ENCODE results near the gene ZNF319.

Gene ZNF319

DNA sequence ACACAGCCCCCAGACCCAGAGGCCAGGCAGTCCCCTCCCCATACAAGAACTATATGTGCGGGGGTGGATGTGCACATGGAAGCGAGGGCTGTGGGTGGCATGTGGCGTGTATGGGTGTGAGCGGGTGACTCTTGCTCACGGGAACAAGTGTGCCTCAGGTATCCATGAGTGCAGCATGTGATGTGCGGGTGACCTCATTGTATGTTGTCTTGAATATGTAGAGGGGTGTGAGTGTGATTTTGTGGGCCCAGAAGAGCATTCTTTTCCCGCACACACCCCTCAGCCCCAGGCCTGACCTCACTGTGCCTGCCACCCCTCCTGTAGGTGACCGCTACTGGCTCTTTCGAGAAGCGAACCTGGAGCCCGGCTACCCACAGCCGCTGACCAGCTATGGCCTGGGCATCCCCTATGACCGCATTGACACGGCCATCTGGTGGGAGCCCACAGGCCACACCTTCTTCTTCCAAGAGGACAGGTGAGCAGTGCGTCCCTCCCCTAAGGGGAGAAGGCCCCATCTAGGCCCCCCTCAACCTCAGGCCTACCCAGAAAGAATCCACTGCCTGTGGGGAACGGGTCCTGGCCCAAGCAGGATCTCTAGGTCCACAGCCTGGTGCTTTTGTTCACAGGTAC, 42.5 kb upstream of the ZNF319 start:
- no peaks in the 10 kb centered on the region for H3K27me3 ChIP-seq (ENCODE audit: insufficient read depth, low read length)
- 95% methylated on average over 16 of the region's 16 CpGs for WGBS
- peaks cover 65% of the 10 kb centered on the region for H3K36me3 ChIP-seq (ENCODE audit: insufficient read depth, low read length)
- H3K4me3 ChIP-seq (ENCODE audit: low read length): no peak overlapping the region
- H3K4me1 ChIP-seq (ENCODE audit: insufficient read depth, low read length): peaks cover 12% of the 10 kb centered on the region; the same call in 1 of the 2 replicates
- H3K9ac ChIP-seq (ENCODE audit: low read depth, low read length): no peak overlapping the region
- H3K9me3 ChIP-seq (ENCODE audit: insufficient read depth, low read depth, low read length): no peaks in the 10 kb centered on the region
- no peak overlapping the region for H3K27ac ChIP-seq (ENCODE audit: low read depth, low read length)

DNA sequence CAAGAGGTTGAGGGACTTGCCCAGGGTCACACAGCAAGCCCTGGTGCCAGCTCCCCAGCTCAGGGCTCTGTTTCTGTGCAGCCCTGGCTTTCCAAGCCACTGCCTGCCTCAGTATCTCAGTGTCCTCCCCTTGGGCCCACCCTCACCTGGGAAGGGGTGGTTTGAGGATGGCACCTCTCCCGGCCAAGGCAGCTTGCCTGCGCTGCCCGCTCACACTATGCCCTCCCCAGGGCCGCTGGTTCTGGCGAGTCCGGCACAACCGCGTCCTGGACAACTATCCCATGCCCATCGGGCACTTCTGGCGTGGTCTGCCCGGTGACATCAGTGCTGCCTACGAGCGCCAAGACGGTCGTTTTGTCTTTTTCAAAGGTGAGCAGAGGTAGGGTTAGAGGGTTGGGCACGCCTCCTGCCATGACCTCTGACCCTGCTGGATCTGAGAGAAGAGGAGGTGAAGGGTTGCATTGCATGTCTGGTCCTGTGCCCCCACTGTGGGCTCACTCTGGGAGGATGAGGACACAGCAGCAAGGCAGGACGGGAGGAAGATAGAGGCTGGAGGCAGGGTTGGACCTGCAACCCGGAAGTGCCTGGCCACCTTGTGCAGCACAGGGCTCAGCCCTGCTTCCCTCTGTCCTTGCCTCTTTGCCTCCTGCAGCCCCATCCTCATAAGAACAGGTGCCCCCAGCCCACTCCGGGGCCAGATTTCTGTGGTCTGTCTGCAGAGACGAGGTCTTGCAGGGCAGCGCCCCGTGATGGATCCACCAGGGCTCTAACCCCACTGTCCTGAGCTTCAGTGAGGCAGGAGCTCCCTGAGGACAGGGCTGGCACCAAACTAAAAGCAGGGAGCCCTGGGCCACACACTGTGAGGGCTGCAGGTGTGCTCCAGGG, 41.8 kb upstream of the ZNF319 start:
- no peaks in the 10 kb centered on the region for H3K27me3 ChIP-seq (ENCODE audit: insufficient read depth, low read length)
- peaks cover 73% of the 10 kb centered on the region for H3K36me3 ChIP-seq (ENCODE audit: insufficient read depth, low read length)
- H3K4me1 ChIP-seq (ENCODE audit: insufficient read depth, low read length): peaks cover 6% of the 10 kb centered on the region; the same call in 1 of the 2 replicates
- 95% methylated on average over 22 of the region's 22 CpGs for WGBS
- H3K9me3 ChIP-seq (ENCODE audit: insufficient read depth, low read depth, low read length): no peaks in the 10 kb centered on the region
- H3K4me3 ChIP-seq (ENCODE audit: low read length): no peak overlapping the region
- no peak overlapping the region for H3K9ac ChIP-seq (ENCODE audit: low read depth, low read length)
- no peak overlapping the region for H3K27ac ChIP-seq (ENCODE audit: low read depth, low read length)

- H3K4me1 ChIP-seq (ENCODE audit: insufficient read depth, low read length): no peaks in the 10 kb centered on the region
- no peaks in the 10 kb centered on the region for H3K9me3 ChIP-seq (ENCODE audit: insufficient read depth, low read depth, low read length)
- WGBS: 97% methylated on average over 18 of the region's 18 CpGs
- H3K27ac ChIP-seq (ENCODE audit: low read depth, low read length): no peak overlapping the region
- H3K27me3 ChIP-seq (ENCODE audit: insufficient read depth, low read length): no peaks in the 10 kb centered on the region
- peaks cover 76% of the 10 kb centered on the region for H3K36me3 ChIP-seq (ENCODE audit: insufficient read depth, low read length)
- no peak overlapping the region for H3K9ac ChIP-seq (ENCODE audit: low read depth, low read length)
- H3K4me3 ChIP-seq (ENCODE audit: low read length): no peak overlapping the region
These were observed 41.1 kb upstream of the ZNF319 start for GRCh38 chr16:58041628-58041955.

GRCh38 chr16:58040945-58041627, 40.6 kb upstream of the ZNF319 start:
- WGBS: 91% methylated on average over 14 of the region's 14 CpGs
- Histone ChIP-seq H3K4me1 (ENCODE audit: insufficient read depth, low read length) (no peaks in the 10 kb centered on the region), H3K9ac (ENCODE audit: low read depth, low read length) (no peak overlapping the region), H3K4me3 (ENCODE audit: low read length) (no peak overlapping the region), H3K9me3 (ENCODE audit: insufficient read depth, low read depth, low read length) (no peaks in the 10 kb centered on the region), H3K27me3 (ENCODE audit: insufficient read depth, low read length) (no peaks in the 10 kb centered on the region), H3K27ac (ENCODE audit: low read depth, low read length) (no peak overlapping the region), H3K36me3 (ENCODE audit: insufficient read depth, low read length) (peaks cover 76% of the 10 kb centered on the region)

DNA sequence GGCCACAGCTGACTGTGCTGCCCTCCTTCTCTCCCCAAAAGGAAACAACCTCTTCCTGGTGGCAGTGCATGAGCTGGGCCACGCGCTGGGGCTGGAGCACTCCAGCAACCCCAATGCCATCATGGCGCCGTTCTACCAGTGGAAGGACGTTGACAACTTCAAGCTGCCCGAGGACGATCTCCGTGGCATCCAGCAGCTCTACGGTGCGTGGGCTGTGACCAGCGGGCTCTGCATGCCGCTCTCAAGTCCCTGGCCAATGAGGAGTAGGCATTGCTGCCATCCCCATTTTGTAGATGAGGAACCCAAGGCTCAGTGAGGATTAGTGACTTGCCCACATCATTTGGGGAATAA, 40.0 kb upstream of the ZNF319 start:
- Histone ChIP-seq H3K9me3 (ENCODE audit: insufficient read depth, low read depth, low read length) (no peaks in the 10 kb centered on the region), H3K36me3 (ENCODE audit: insufficient read depth, low read length) (peaks cover 76% of the 10 kb centered on the region), H3K27ac (ENCODE audit: low read depth, low read length) (no peak overlapping the region), H3K4me3 (ENCODE audit: low read length) (no peak overlapping the region), H3K9ac (ENCODE audit: low read depth, low read length) (no peak overlapping the region), H3K4me1 (ENCODE audit: insufficient read depth, low read length) (no peaks in the 10 kb centered on the region), H3K27me3 (ENCODE audit: insufficient read depth, low read length) (no peaks in the 10 kb centered on the region)
- 96% methylated on average over 12 of the region's 12 CpGs for WGBS

- WGBS: 95% methylated on average over 26 of the region's 26 CpGs
- H3K36me3 ChIP-seq (ENCODE audit: insufficient read depth, low read length): peaks cover 76% of the 10 kb centered on the region
These were observed 39.5 kb upstream of the ZNF319 start for GRCh38 chr16:58039829-58040495.

GRCh38 chr16:58038219-58038641, 37.8 kb upstream of the ZNF319 start:
- peaks cover 61% of the 10 kb centered on the region for H3K36me3 ChIP-seq (ENCODE audit: insufficient read depth, low read length)
- H3K27ac ChIP-seq (ENCODE audit: low read depth, low read length): no peak overlapping the region
- H3K9me3 ChIP-seq (ENCODE audit: insufficient read depth, low read depth, low read length): no peaks in the 10 kb centered on the region
- H3K9ac ChIP-seq (ENCODE audit: low read depth, low read length): no peak overlapping the region
- no peaks in the 10 kb centered on the region for H3K4me1 ChIP-seq (ENCODE audit: insufficient read depth, low read length)
- H3K4me3 ChIP-seq (ENCODE audit: low read length): no peak overlapping the region
- 93% methylated on average over 20 of the region's 20 CpGs for WGBS
- H3K27me3 ChIP-seq (ENCODE audit: insufficient read depth, low read length): no peaks in the 10 kb centered on the region

More at GRCh38 chr16:58039829-58040495, 39.5 kb upstream of the ZNF319 start:
- no peak overlapping the region for H3K4me3 ChIP-seq (ENCODE audit: low read length)
- no peaks in the 10 kb centered on the region for H3K4me1 ChIP-seq (ENCODE audit: insufficient read depth, low read length)
- no peak overlapping the region for H3K27ac ChIP-seq (ENCODE audit: low read depth, low read length)
- no peaks in the 10 kb centered on the region for H3K27me3 ChIP-seq (ENCODE audit: insufficient read depth, low read length)
- no peaks in the 10 kb centered on the region for H3K9me3 ChIP-seq (ENCODE audit: insufficient read depth, low read depth, low read length)
- H3K9ac ChIP-seq (ENCODE audit: low read depth, low read length): no peak overlapping the region

- no peak overlapping the region for H3K9ac ChIP-seq (ENCODE audit: low read depth, low read length)
- no peaks in the 10 kb centered on the region for H3K4me1 ChIP-seq (ENCODE audit: insufficient read depth, low read length)
- 96% methylated on average over 16 of the region's 16 CpGs for WGBS
- no peak overlapping the region for H3K4me3 ChIP-seq (ENCODE audit: low read length)
- no peaks in the 10 kb centered on the region for H3K9me3 ChIP-seq (ENCODE audit: insufficient read depth, low read depth, low read length)
- no peaks in the 10 kb centered on the region for H3K27me3 ChIP-seq (ENCODE audit: insufficient read depth, low read length)
- H3K27ac ChIP-seq (ENCODE audit: low read depth, low read length): no peak overlapping the region
- H3K36me3 ChIP-seq (ENCODE audit: insufficient read depth, low read length): peaks cover 53% of the 10 kb centered on the region
These were observed 37.0 kb upstream of the ZNF319 start for GRCh38 chr16:58037365-58038057.

DNA sequence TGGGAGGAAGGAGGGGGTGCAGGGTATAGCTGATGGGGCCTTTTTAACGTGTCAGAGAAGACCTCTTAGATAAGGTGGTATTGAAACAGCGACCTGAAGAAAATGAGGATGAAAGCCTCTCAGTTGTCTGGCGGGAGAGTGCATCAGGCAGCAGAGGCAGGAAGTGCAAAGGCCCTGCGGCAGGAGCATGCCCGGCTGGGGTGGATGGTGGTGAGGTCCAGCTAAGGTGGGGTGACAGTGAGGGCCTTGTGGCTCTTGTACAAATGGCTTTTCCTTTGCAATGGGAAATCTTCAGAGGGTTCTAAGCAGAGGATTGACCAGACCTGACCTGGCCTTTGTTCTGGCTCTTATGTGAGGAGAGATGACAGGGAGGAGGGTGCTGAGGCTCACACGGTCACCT, 36.5 kb upstream of the ZNF319 start:
- peaks cover 48% of the 10 kb centered on the region for H3K36me3 ChIP-seq (ENCODE audit: insufficient read depth, low read length)
- H3K27ac ChIP-seq (ENCODE audit: low read depth, low read length): no peak overlapping the region
- H3K27me3 ChIP-seq (ENCODE audit: insufficient read depth, low read length): no peaks in the 10 kb centered on the region
- H3K4me3 ChIP-seq (ENCODE audit: low read length): no peak overlapping the region
- no peak overlapping the region for H3K9ac ChIP-seq (ENCODE audit: low read depth, low read length)
- no peaks in the 10 kb centered on the region for H3K4me1 ChIP-seq (ENCODE audit: insufficient read depth, low read length)
- 94% methylated on average over 6 of the region's 6 CpGs for WGBS
- H3K9me3 ChIP-seq (ENCODE audit: insufficient read depth, low read depth, low read length): no peaks in the 10 kb centered on the region

GRCh38 chr16:58035356-58036170, 35.1 kb upstream of the ZNF319 start:
- 94% methylated on average over 14 of the region's 14 CpGs for WGBS
- no peak overlapping the region for H3K9ac ChIP-seq (ENCODE audit: low read depth, low read length)
- peaks cover 35% of the 10 kb centered on the region for H3K36me3 ChIP-seq (ENCODE audit: insufficient read depth, low read length)
- no peaks in the 10 kb centered on the region for H3K9me3 ChIP-seq (ENCODE audit: insufficient read depth, low read depth, low read length)
- no peak overlapping the region for H3K27ac ChIP-seq (ENCODE audit: low read depth, low read length)
- H3K4me3 ChIP-seq (ENCODE audit: low read length): no peak overlapping the region
- no peaks in the 10 kb centered on the region for H3K27me3 ChIP-seq (ENCODE audit: insufficient read depth, low read length)
- H3K4me1 ChIP-seq (ENCODE audit: insufficient read depth, low read length): no peaks in the 10 kb centered on the region
